ENCODE measurements around the gene TMOD3. TPM values are rescaled to one million over a fixed set of nuclear protein-coding genes. Genes with fewer than 3 reads are reported as not detected.

The TMOD3 gene
- total and polyA plus RNA-seq, 2 experiments from 2014 or later: 26.1 to 29.9 TPM

DNA sequence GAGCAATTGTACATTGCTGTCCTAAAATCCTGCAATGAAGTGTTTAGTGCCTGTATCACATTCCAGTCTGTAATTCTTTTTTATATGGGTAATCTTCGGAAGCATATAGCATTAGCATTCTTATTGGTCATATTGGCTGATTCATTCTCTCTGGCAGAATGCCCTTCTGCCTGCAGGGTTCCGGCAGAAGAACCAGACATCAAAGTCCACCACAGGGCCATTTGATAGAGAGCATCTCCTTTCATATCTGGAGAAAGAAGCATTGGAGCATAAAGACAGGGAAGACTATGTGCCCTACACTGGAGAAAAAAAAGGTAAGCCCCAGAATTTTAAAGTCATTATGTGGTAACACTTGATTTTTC, 39.6 kb downstream of the TMOD3 start (continued):
- TF ChIP-seq, protein P1, sequence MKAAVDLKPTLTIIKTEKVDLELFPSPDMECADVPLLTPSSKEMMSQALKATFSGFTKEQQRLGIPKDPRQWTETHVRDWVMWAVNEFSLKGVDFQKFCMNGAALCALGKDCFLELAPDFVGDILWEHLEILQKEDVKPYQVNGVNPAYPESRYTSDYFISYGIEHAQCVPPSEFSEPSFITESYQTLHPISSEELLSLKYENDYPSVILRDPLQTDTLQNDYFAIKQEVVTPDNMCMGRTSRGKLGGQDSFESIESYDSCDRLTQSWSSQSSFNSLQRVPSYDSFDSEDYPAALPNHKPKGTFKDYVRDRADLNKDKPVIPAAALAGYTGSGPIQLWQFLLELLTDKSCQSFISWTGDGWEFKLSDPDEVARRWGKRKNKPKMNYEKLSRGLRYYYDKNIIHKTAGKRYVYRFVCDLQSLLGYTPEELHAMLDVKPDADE (IDR thresholded peaks at IDR 0.05): no peak
- no peak for TF ChIP-seq EZH2 (IDR thresholded peaks at IDR 0.05; ENCODE audit: low read depth, unreplicated experiment)
- no peak for TF ChIP-seq CTCF (conservative IDR thresholded peaks at IDR 0.05; ENCODE audit: low read depth in 2 of 2)
- no peak for TF ChIP-seq POLR2AphosphoS5 (IDR thresholded peaks at IDR 0.05; ENCODE audit: low read depth)

DNA sequence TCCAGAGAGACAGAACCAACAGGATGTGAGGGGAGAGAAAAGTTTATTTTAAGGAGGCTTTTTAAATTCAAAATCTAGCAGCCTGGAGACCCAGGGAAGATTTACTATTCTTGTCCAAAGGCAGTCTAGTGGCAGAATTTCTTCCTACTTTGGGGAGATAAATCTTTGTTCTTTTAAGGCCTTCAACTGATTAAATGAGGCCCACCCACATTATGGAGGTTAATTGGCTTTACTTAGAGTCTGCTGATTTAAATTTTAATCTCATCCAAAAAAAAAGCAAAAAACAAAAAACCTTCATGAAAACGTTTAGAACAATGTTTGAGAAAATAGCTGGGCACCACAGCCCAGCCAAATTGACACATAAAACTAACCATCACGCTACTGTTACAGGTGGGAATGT, 41.3 kb downstream of the TMOD3 start:
- Histone ChIP-seq H3K27ac (ENCODE audit: low read depth) (no peak overlapping the region), H3K4me3 (no peak overlapping the region), H3F3A (replicated peaks; ENCODE audit: low read depth) (no peaks in the 10 kb centered on the region), H4K20me1 (replicated peaks; ENCODE audit: insufficient read depth) (no peaks in the 10 kb centered on the region), H3K79me2 (replicated peaks; ENCODE audit: insufficient read depth) (no peaks in the 10 kb centered on the region), H3K4me2 (no peak overlapping the region), H3K9me2 (ENCODE audit: insufficient read depth) (no peaks in the 10 kb centered on the region), H3K27me3 (ENCODE audit: insufficient read depth) (no peaks in the 10 kb centered on the region), H2AFZ (no peak overlapping the region), H3K36me3 (ENCODE audit: insufficient read depth) (peaks cover 4% of the 10 kb centered on the region; the same call in 1 of the 2 replicates), H3K4me1 (ENCODE audit: insufficient read depth) (peaks cover 23% of the 10 kb centered on the region)
- no peak for ATAC-seq
- no peaks in the 10 kb centered on the region for H3K27me3 Mint-ChIP-seq (ENCODE audit: insufficient read depth, low read depth, poor library complexity)
- no peak overlapping the region for H3K27ac Mint-ChIP-seq
- peaks cover 12% of the 10 kb centered on the region; the same call in 2 of the 3 replicates for H3K4me1 Mint-ChIP-seq
- no peaks in the 10 kb centered on the region; the same call in 2 of the 3 replicates for H3K9me3 Mint-ChIP-seq
- H3K4me3 Mint-ChIP-seq: no peak overlapping the region
- no peak for TF ChIP-seq CTCF (conservative IDR thresholded peaks at IDR 0.05; ENCODE audit: low read depth in 2 of 2)
- no peak for DNase-seq (ENCODE audit: low spot score)
- H3K36me3 Mint-ChIP-seq (ENCODE audit: low read depth): peaks cover 29% of the 10 kb centered on the region

GRCh38 chr15:51874751-51875644, 45.5 kb downstream of the TMOD3 start:
- Mint-ChIP-seq H3K9me3 (no peaks in the 10 kb centered on the region), H3K27me3 (ENCODE audit: insufficient read depth, low read depth, poor library complexity) (peaks cover 2% of the 10 kb centered on the region), H3K27ac (peak overlapping the region; percentile 79), H3K4me1 (peaks cover 7% of the 10 kb centered on the region; the same call in 2 of the 3 replicates), H3K36me3 (ENCODE audit: low read depth) (peaks cover 25% of the 10 kb centered on the region), H3K4me3 (no peak overlapping the region)
- H3K4me2 ChIP-seq: no peak overlapping the region
- H3K27ac ChIP-seq (ENCODE audit: low read depth): peak overlapping the region; percentile 63
- no peaks in the 10 kb centered on the region for H3K36me3 ChIP-seq (ENCODE audit: insufficient read depth)
- no peaks in the 10 kb centered on the region for H3K27me3 ChIP-seq (ENCODE audit: insufficient read depth)
- no peak overlapping the region for H2AFZ ChIP-seq
- DNase-seq (ENCODE audit: low spot score): peak; percentile 36
- H3K4me1 ChIP-seq (ENCODE audit: insufficient read depth): peaks cover 13% of the 10 kb centered on the region
- ATAC-seq: peak; percentile 62
- no peak overlapping the region for H3K4me3 ChIP-seq
- no peaks in the 10 kb centered on the region for H4K20me1 ChIP-seq (replicated peaks; ENCODE audit: insufficient read depth)
- no peaks in the 10 kb centered on the region for H3K79me2 ChIP-seq (replicated peaks; ENCODE audit: insufficient read depth)
- no peaks in the 10 kb centered on the region for H3F3A ChIP-seq (replicated peaks; ENCODE audit: low read depth)
- no peaks in the 10 kb centered on the region for H3K9me2 ChIP-seq (ENCODE audit: insufficient read depth)
- no peak for TF ChIP-seq STAT1 (IDR thresholded peaks at IDR 0.05; ENCODE audit: unreplicated experiment)
- TF ChIP-seq NANOG (IDR thresholded peaks at IDR 0.05; ENCODE audit: borderline replicate concordance): no peak
- TF ChIP-seq ZNF331 (CRISPR knock-in tag; IDR thresholded peaks at IDR 0.05; ENCODE audit: low read depth): no peak
- TF ChIP-seq, protein P1 (IDR thresholded peaks at IDR 0.05): no peak
- no peak for TF ChIP-seq CREB1 (CRISPR knock-in tag; IDR thresholded peaks at IDR 0.05; ENCODE audit: low read depth)
- no peak for TF ChIP-seq JUNB (IDR thresholded peaks at IDR 0.05; ENCODE audit: unreplicated experiment)
- TF ChIP-seq ZNF114 (CRISPR knock-in tag; IDR thresholded peaks at IDR 0.05): no peak
- TF ChIP-seq CTCF (conservative IDR thresholded peaks at IDR 0.05; ENCODE audit: low read depth in 2 of 2): no peak
- TF ChIP-seq POLR2AphosphoS5 (IDR thresholded peaks at IDR 0.05; ENCODE audit: low read depth): no peak
- no peak for TF ChIP-seq EZH2 (IDR thresholded peaks at IDR 0.05; ENCODE audit: low read depth, unreplicated experiment)

Data from GM23338 (cell line).